ENCODE results near the gene SEC11C.

The SEC11C gene

DNA sequence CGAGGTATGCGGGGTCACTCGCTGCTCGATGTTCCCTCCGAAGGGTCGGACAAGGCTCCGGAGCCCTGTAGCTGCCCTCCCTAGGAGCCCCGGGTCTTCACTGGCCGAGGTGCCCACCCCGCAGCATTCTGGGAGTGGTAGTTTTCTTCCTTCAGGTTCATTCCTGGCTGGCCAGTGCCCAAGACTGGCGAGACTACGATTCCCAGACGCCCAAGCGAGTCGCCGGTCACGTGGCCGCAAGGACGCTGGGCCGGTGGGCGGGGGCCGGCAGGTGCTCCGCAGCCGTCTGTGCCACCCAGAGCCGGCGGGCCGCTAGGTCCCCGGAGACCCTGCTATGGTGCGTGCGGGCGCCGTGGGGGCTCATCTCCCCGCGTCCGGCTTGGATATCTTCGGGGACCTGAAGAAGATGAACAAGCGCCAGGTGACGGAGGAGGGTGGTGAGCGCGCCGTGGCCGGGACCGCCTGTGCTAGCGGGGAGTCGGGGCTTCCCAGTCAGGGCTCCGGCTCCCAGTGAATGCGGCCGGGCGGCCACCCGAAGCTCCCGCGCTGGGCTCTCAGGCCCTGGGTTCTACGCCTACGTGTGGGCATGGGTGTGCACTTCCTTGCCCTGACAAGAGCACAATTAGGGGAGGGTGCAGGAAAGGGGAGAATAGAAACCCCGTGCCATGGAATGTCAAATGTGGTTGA lies at the start of gene SEC11C:
SEC11C (plus strand) TSS at position 270 of the 687 bp plus-strand sequence; CDS start at position 335, 65 bp downstream.
- Mint-ChIP-seq H3K36me3 (ENCODE audit: low read depth) (peaks cover 13% of the 10 kb centered on the region), H3K4me3 (peak within 1 kb of the TSS; percentile 94), H3K27ac (peak within 1 kb of the TSS; percentile 100), H3K4me1 (ENCODE audit: low read depth) (peaks cover 48% of the 10 kb centered on the region), H3K27me3 (peaks cover 11% of the 10 kb centered on the region), H3K9me3 (no peaks in the 10 kb centered on the region)
- DNase-seq: peak; percentile 96

- H3K36me3 Mint-ChIP-seq (ENCODE audit: low read depth): no peaks in the 10 kb centered on the region
- H3K9me3 Mint-ChIP-seq: no peaks in the 10 kb centered on the region
- H3K4me1 Mint-ChIP-seq (ENCODE audit: low read depth): peaks cover 5% of the 10 kb centered on the region
- H3K4me3 Mint-ChIP-seq: no peak overlapping the region
- H3K27ac Mint-ChIP-seq: no peak overlapping the region
- no peak for DNase-seq
- H3K27me3 Mint-ChIP-seq: peaks cover 7% of the 10 kb centered on the region
Observed at GRCh38 chr18:59090966-59091603, 48.6 kb upstream of the SEC11C start.

DNA sequence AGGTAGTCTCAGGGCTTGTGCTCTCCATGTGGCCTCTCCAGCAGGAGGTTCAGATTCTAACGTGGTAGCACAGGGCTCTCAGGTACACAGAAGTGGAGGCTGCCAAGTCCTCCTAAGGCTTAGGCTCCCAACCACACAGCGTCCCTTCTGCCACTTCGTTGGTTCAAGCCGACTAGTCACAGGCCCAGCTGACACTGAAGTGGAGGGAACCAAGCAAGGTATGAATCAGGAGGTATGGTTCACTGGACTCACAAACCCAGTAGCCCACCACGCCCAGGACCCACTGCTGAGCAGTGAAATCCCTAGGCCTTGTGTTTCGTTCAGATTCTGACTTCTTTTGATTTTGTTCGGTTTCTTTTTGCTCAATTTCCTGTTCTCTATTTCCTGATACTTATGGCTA lies 46.0 kb upstream of the SEC11C start:
- no peak for DNase-seq
- H3K4me3 Mint-ChIP-seq: no peak overlapping the region
- H3K4me1 Mint-ChIP-seq (ENCODE audit: low read depth): no peaks in the 10 kb centered on the region
- H3K27me3 Mint-ChIP-seq: peaks cover 5% of the 10 kb centered on the region
- no peaks in the 10 kb centered on the region for H3K36me3 Mint-ChIP-seq (ENCODE audit: low read depth)
- H3K9me3 Mint-ChIP-seq: no peaks in the 10 kb centered on the region
- no peak overlapping the region for H3K27ac Mint-ChIP-seq

DNA sequence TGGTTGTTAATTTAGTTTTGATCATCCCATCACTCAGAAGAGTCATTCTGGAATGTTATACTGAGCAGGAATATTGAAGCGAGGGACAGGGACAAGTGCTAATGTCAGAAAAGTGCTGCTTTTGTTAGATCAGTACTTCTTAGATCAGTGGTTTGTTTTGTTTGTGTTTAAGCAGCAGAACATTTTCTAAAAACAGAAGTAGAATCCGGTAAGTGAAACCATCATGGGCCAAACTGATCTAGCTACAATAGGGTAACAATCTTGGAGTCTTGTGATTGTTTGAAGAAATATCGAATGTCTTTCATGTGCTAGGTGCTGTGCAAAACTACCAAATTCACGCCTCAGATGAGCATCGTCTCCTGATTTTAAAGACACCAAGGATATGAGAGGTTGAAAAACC lies 45.1 kb upstream of the SEC11C start:
- Mint-ChIP-seq H3K4me3 (no peak overlapping the region), H3K4me1 (ENCODE audit: low read depth) (no peaks in the 10 kb centered on the region), H3K27ac (no peak overlapping the region), H3K36me3 (ENCODE audit: low read depth) (no peaks in the 10 kb centered on the region), H3K9me3 (no peaks in the 10 kb centered on the region), H3K27me3 (peaks cover 5% of the 10 kb centered on the region)
- no peak for DNase-seq

DNA sequence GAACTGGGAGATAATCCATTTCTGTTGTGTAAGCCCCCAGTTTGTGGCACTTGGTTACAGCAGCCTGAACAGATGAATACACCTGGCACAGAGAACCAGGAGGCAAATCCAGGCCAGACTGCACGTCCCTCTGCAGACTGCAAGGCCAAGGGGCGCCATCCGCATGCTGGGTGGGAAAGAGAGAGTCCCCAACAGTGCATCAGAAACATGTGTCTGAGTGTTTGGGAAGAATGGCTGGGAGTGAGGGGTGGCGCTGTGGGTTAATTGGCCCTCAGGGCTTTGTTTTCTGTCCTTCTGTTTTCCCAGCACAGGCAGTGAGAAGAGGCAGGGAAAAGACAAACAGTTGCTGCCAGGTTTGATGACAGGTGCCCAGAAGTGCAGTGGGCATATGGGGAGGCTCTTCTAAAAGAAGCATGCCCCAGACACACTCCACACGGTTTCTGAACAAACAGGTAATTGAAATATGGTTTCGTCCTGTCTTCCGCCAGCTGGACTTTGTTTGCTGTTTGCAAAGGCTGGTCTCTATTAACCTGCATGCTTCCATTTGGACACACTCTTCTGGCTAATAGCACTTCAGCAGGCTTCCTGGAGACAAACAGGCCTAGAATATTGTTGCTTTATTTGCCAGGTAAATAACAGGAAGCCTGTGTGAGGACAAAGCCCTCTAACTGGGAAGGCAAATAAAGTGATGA lies 43.4 kb upstream of the SEC11C start:
- H3K4me3 Mint-ChIP-seq: no peak overlapping the region
- no peaks in the 10 kb centered on the region for H3K9me3 Mint-ChIP-seq
- no peak for DNase-seq
- no peak overlapping the region for H3K27ac Mint-ChIP-seq
- H3K27me3 Mint-ChIP-seq: peaks cover 5% of the 10 kb centered on the region
- no peaks in the 10 kb centered on the region for H3K4me1 Mint-ChIP-seq (ENCODE audit: low read depth)
- no peaks in the 10 kb centered on the region for H3K36me3 Mint-ChIP-seq (ENCODE audit: low read depth)

- H3K36me3 Mint-ChIP-seq (ENCODE audit: low read depth): no peaks in the 10 kb centered on the region
Observed at GRCh38 chr18:59101830-59102414, 37.8 kb upstream of the SEC11C start.

DNA sequence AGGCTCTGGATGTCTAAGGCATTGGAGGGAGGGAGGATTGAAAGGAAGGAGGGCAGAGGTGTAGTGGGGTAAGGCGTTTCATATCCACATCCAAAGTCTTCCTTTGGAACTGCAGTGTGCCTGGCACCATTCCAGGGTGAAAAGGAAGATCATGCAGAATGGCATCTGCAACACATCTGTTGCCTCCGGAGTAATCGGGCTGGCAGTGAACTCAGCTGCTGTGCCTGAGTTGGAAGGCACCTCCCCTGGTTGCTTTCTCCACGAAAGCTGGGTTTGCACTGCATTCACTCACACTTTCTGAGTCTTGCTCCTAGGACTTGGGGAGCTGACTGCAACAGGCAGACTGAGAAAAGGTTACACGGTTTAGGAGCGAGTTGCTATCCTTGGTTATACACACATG lies 30.3 kb upstream of the SEC11C start:
- no peaks in the 10 kb centered on the region for H3K36me3 Mint-ChIP-seq (ENCODE audit: low read depth)
- no peaks in the 10 kb centered on the region for H3K4me1 Mint-ChIP-seq (ENCODE audit: low read depth)
- H3K27ac Mint-ChIP-seq: no peak overlapping the region
- H3K9me3 Mint-ChIP-seq: no peaks in the 10 kb centered on the region
- peaks cover 80% of the 10 kb centered on the region for H3K27me3 Mint-ChIP-seq
- no peak overlapping the region for H3K4me3 Mint-ChIP-seq
- DNase-seq: no peak

More at GRCh38 chr18:59101830-59102414, 37.8 kb upstream of the SEC11C start:
- DNase-seq: no peak
- Mint-ChIP-seq H3K9me3 (no peaks in the 10 kb centered on the region), H3K27ac (no peak overlapping the region), H3K4me3 (no peak overlapping the region), H3K4me1 (ENCODE audit: low read depth) (no peaks in the 10 kb centered on the region), H3K27me3 (peaks cover 26% of the 10 kb centered on the region)

- no peak for DNase-seq
- peaks cover 55% of the 10 kb centered on the region for H3K27me3 Mint-ChIP-seq
- H3K4me1 Mint-ChIP-seq (ENCODE audit: low read depth): no peaks in the 10 kb centered on the region
- no peaks in the 10 kb centered on the region for H3K9me3 Mint-ChIP-seq
- no peaks in the 10 kb centered on the region for H3K36me3 Mint-ChIP-seq (ENCODE audit: low read depth)
- no peak overlapping the region for H3K27ac Mint-ChIP-seq
- H3K4me3 Mint-ChIP-seq: no peak overlapping the region
Observed at GRCh38 chr18:59114160-59114559, 25.5 kb upstream of the SEC11C start.

GRCh38 chr18:59123588-59124369 lies 15.9 kb upstream of the SEC11C start:
- peaks cover 6% of the 10 kb centered on the region for H3K4me1 Mint-ChIP-seq (ENCODE audit: low read depth)
- peak overlapping the region; percentile 86 for H3K27ac Mint-ChIP-seq
- H3K36me3 Mint-ChIP-seq (ENCODE audit: low read depth): no peaks in the 10 kb centered on the region
- H3K27me3 Mint-ChIP-seq: peaks cover 39% of the 10 kb centered on the region
- no peak overlapping the region for H3K4me3 Mint-ChIP-seq
- no peaks in the 10 kb centered on the region for H3K9me3 Mint-ChIP-seq
- DNase-seq: no peak

- H3K36me3 Mint-ChIP-seq (ENCODE audit: low read depth): no peaks in the 10 kb centered on the region
- no peak for DNase-seq
- H3K27ac Mint-ChIP-seq: no peak overlapping the region
- H3K27me3 Mint-ChIP-seq: peaks cover 43% of the 10 kb centered on the region
- no peaks in the 10 kb centered on the region for H3K9me3 Mint-ChIP-seq
- no peak overlapping the region for H3K4me3 Mint-ChIP-seq
- peaks cover 6% of the 10 kb centered on the region for H3K4me1 Mint-ChIP-seq (ENCODE audit: low read depth)
Observed at GRCh38 chr18:59124370-59124704, 15.3 kb upstream of the SEC11C start.

- H3K27me3 Mint-ChIP-seq: peaks cover 58% of the 10 kb centered on the region
- H3K36me3 Mint-ChIP-seq (ENCODE audit: low read depth): no peaks in the 10 kb centered on the region
- no peak overlapping the region for H3K4me3 Mint-ChIP-seq
- no peak overlapping the region for H3K27ac Mint-ChIP-seq
- peaks cover 6% of the 10 kb centered on the region for H3K4me1 Mint-ChIP-seq (ENCODE audit: low read depth)
- no peaks in the 10 kb centered on the region for H3K9me3 Mint-ChIP-seq
- DNase-seq: no peak
Observed at GRCh38 chr18:59127047-59127446, 12.6 kb upstream of the SEC11C start.

GRCh38 chr18:59129951-59130703 lies 9.6 kb upstream of the SEC11C start:
- peaks cover 68% of the 10 kb centered on the region for H3K27me3 Mint-ChIP-seq
- H3K36me3 Mint-ChIP-seq (ENCODE audit: low read depth): no peaks in the 10 kb centered on the region
- no peak overlapping the region for H3K27ac Mint-ChIP-seq
- DNase-seq: no peak
- H3K9me3 Mint-ChIP-seq: no peaks in the 10 kb centered on the region
- no peaks in the 10 kb centered on the region for H3K4me1 Mint-ChIP-seq (ENCODE audit: low read depth)
- no peak overlapping the region for H3K4me3 Mint-ChIP-seq

DNA sequence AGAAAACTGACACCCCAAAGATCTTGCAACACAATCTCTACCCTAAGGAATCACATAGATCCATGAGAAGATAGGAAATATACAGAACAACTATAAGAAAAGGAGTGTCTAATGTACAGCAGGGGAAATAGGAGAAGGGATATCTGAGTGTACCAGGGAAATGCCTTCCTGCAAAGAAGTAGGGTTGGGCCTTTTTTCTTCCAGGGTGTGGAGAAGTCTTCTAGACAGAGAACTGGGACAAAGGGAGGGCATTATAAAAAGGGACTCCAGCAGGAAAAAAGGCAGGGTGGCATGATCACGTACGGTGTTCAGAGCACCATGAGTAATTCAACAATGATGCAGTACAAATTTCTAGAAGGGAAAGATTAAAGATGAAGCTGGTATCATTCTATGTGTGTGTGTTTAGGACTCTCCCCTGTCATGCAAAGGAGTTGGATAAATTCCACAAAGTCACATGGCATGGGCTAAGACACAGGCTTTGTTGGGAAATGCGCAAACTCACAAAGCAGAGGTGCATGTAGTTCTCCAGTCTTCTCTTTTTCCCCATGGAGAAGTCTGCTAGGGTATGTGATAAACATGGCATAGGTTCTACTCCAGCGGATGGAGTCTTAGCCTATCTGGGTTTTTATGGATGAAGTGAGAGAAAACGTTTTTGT lies 6.7 kb upstream of the SEC11C start:
- Mint-ChIP-seq H3K4me3 (no peak overlapping the region), H3K36me3 (ENCODE audit: low read depth) (no peaks in the 10 kb centered on the region), H3K4me1 (ENCODE audit: low read depth) (no peaks in the 10 kb centered on the region), H3K27me3 (peaks cover 66% of the 10 kb centered on the region), H3K9me3 (no peaks in the 10 kb centered on the region), H3K27ac (no peak overlapping the region)
- DNase-seq: no peak

All from activated T-cell treated with anti-CD3 and anti-CD28 coated beads, Interleukin-2, amount 50 U/mL, for 24 hours (primary cell).